DOHH2 (cell line): ENCODE results near the gene FBXO2.

Experiments
- H3F3A ChIP-seq: fragments of 200-600 bp; sonication (generic), shearing (Covaris generic); 2 replicates; pipeline ENCODE4 v1.6.0; 2016; ENCODE audit warnings: antibody characterized with exemption, mild to moderate bottlenecking; ENCODE audit not compliant: control insufficient read depth, insufficient read depth
- H3K27ac ChIP-seq: fragments of 200-600 bp; sonication (generic); 2 replicates; pipeline ENCODE4 v1.5.1; 2014; ENCODE audit warnings: low read depth, mild to moderate bottlenecking, low read length, moderate library complexity
- H3K27me3 ChIP-seq: fragments of 200-600 bp; sonication (generic); 2 replicates; pipeline ENCODE4 v1.6.1; 2014; ENCODE audit warnings: mild to moderate bottlenecking, low read length, mixed read lengths; ENCODE audit not compliant: control insufficient read depth
- H3K36me3 ChIP-seq: fragments of 200-600 bp; sonication (generic); 2 replicates; pipeline ENCODE4 v1.6.1; 2014; ENCODE audit warnings: mild to moderate bottlenecking, low read length, moderate library complexity, mixed read lengths; ENCODE audit not compliant: control insufficient read depth
- H3K4me1 ChIP-seq: fragments of 200-600 bp; sonication (generic); 2 replicates; pipeline ENCODE4 v1.6.1; 2014; ENCODE audit warnings: mild to moderate bottlenecking, low read length, mixed read lengths; ENCODE audit not compliant: control insufficient read depth
- H3K4me2 ChIP-seq: fragments of 200-600 bp; sonication (generic); 2 replicates; pipeline ENCODE4 v1.6.0; 2014; ENCODE audit warnings: mild to moderate bottlenecking, low read length, moderate library complexity
- H3K4me3 ChIP-seq: fragments of 200-600 bp; sonication (generic); 2 replicates; pipeline ENCODE4 v1.5.1; 2014; ENCODE audit warnings: mild to moderate bottlenecking, low read length, mixed read lengths
- H3K79me2 ChIP-seq: fragments of 200-600 bp; sonication (generic); 2 replicates; pipeline ENCODE4 v1.6.1; 2014; ENCODE audit warnings: mild to moderate bottlenecking, low read length, mixed read lengths; ENCODE audit not compliant: control insufficient read depth
- H3K9me2 ChIP-seq: fragments of 200-600 bp; sonication (generic); replicated peaks from 2 replicates; pipeline ENCODE4 v1.6.1; 2014; ENCODE audit warnings: mild to moderate bottlenecking, low read length, mixed read lengths; ENCODE audit not compliant: control insufficient read depth
- H3K9me3 ChIP-seq: fragments of 200-600 bp; sonication (generic); 2 replicates; pipeline ENCODE4 v1.6.1; 2014; ENCODE audit warnings: antibody characterized with exemption, low read length, mixed read lengths; ENCODE audit not compliant: control insufficient read depth, insufficient read depth
- H4K20me1 ChIP-seq: fragments of 200-600 bp; sonication (generic); 2 replicates; pipeline ENCODE4 v1.6.0; 2014; ENCODE audit warnings: low read depth, mild to moderate bottlenecking, antibody characterized with exemption, low read length, moderate library complexity; ENCODE audit not compliant: control insufficient read depth, insufficient read depth
- EZH2phosphoT487 ChIP-seq: fragments of 200-600 bp; sonication (generic); IDR thresholded peaks from 2 replicates; pipeline ENCODE4 v1.6.1; 2017; ENCODE audit warnings: borderline replicate concordance, mild to moderate bottlenecking, antibody characterized with exemption, low read length, moderate library complexity, mixed read lengths
- TF ChIP-seq, protein P1 (sequence below): fragments of 200-600 bp; sonication (generic); IDR thresholded peaks from one replicate; pipeline ENCODE4 v1.5.1; 2014; ENCODE audit warnings: antibody characterized with exemption, mild to moderate bottlenecking, low read depth, low read length; ENCODE audit not compliant: poor library complexity, severe bottlenecking

The FBXO2 gene

DNA sequence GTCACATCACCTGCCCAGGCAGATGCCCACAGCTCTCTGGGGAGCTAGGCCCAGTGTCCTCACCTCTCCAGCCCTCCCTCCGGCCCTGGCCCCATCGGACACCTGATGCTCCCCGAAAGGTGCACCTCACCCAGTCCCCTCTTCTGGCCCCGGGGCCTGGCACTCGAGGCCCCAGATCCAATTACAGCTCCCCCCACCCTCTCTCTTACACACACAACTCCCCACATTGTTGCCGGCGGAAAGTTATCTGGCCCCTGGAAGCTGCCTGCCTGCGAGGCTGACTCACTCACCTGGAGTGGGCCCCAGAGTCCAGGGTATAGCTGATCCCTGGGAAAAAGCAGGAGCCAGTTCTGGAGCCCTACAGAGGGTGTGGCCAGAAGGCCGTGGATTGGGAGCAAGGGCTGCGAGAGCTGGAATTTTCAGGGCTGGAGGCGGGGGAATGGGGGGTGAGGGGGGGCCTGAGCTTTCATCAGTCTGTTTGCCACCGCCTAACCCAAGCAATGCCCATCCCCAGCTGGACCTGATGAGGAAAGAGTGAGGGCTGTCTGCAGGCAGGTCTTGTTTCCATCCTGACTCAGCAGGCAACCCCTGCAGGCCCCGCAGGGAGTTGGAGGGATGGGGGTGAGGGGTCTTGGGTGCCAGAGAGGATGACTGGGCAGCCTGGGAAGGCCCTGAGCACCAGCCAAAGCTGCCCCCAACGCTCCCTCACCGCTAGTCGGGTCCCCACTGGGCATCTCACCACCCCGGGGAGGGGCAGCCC lies 948 bp downstream of the FBXO2 start:
- Histone ChIP-seq H4K20me1 (no peaks in the 10 kb centered on the region), H3K27ac (no peak overlapping the region), H3K9me2 (no peaks in the 10 kb centered on the region), H3K4me1 (peaks cover 24% of the 10 kb centered on the region), H3K36me3 (no peaks in the 10 kb centered on the region; the same call in 1 of the 2 replicates), H3K27me3 (peaks cover 18% of the 10 kb centered on the region), H3F3A (peaks cover 11% of the 10 kb centered on the region), H3K4me2 (no peak overlapping the region), H3K79me2 (no peaks in the 10 kb centered on the region), H3K9me3 (no peaks in the 10 kb centered on the region), H3K4me3 (no peak overlapping the region)
- TF ChIP-seq EZH2phosphoT487 = no peak
- TF ChIP-seq, protein P1, sequence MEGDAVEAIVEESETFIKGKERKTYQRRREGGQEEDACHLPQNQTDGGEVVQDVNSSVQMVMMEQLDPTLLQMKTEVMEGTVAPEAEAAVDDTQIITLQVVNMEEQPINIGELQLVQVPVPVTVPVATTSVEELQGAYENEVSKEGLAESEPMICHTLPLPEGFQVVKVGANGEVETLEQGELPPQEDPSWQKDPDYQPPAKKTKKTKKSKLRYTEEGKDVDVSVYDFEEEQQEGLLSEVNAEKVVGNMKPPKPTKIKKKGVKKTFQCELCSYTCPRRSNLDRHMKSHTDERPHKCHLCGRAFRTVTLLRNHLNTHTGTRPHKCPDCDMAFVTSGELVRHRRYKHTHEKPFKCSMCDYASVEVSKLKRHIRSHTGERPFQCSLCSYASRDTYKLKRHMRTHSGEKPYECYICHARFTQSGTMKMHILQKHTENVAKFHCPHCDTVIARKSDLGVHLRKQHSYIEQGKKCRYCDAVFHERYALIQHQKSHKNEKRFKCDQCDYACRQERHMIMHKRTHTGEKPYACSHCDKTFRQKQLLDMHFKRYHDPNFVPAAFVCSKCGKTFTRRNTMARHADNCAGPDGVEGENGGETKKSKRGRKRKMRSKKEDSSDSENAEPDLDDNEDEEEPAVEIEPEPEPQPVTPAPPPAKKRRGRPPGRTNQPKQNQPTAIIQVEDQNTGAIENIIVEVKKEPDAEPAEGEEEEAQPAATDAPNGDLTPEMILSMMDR = no peak

DNA sequence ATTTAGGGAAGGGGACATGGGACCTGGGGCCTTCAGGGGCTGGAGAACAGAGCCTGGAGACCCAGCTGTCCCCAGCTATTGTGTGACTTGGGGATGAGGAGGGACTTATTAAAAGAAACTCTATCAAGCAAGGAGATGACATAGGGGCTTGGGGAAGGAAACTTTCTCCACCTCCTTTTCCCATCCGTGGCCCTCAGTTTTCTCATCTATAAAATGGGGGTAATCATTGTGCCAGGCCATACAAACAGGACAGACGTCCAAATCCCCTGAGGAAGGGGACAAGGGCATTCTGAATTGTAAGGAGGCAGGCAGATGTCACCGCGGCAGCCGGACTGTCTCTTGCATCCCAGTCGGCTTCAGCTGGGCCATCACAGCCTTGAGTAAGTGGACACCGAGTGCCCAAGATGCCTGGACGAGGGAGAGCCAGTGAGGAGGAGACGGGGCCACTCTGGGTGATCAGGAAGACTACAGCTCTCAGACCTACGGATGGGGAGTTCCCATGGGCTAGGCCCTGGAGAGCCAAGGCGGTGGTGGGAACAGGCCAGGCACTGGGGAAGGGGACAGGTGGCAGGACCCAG lies 1.9 kb downstream of the FBXO2 start:
- TF ChIP-seq, protein P1 = no peak
- no peak for TF ChIP-seq EZH2phosphoT487
- Histone ChIP-seq H3F3A (peaks cover 11% of the 10 kb centered on the region), H3K9me3 (no peaks in the 10 kb centered on the region), H3K4me2 (no peak overlapping the region), H3K4me1 (peaks cover 24% of the 10 kb centered on the region), H3K4me3 (no peak overlapping the region), H3K79me2 (no peaks in the 10 kb centered on the region), H3K9me2 (no peaks in the 10 kb centered on the region), H3K36me3 (no peaks in the 10 kb centered on the region; the same call in 1 of the 2 replicates), H3K27ac (no peak overlapping the region), H3K27me3 (peaks cover 18% of the 10 kb centered on the region), H4K20me1 (no peaks in the 10 kb centered on the region)

DNA sequence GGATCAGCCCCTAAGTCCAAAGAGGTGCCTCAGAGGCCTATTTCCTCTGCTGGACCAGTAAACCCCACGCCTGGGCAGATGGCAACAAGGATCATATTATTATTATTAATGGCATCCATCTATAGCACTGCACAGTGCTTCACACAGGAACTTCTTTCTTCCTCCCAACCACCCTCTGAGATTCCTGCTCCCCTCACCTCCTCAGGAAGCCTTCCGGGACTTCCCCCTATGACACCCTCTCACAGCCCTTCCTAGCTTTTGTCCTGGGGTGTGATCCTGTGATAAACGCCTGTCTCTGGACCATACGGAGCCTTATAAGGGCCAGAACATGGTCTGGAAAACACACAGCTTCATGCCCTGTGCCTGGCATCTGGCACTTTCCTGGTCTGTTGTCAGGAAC lies 3.2 kb downstream of the FBXO2 start:
- Histone ChIP-seq H3K4me1 (peaks cover 24% of the 10 kb centered on the region), H4K20me1 (no peaks in the 10 kb centered on the region), H3K36me3 (no peaks in the 10 kb centered on the region), H3K9me2 (no peaks in the 10 kb centered on the region), H3K4me3 (peak overlapping the region; percentile 35; the same call in 1 of the 2 replicates), H3K27ac (no peak overlapping the region), H3K9me3 (no peaks in the 10 kb centered on the region), H3K27me3 (peaks cover 18% of the 10 kb centered on the region), H3F3A (peaks cover 7% of the 10 kb centered on the region), H3K79me2 (no peaks in the 10 kb centered on the region), H3K4me2 (peak overlapping the region; percentile 57)
- TF ChIP-seq EZH2phosphoT487 = no peak
- TF ChIP-seq, protein P1 = no peak
